Measurements from ENCODE around the gene EDNRA. TPM values are rescaled to one million over a fixed set of nuclear protein-coding genes. Genes with fewer than 3 reads are reported as not detected.

Gene EDNRA
- polyA plus RNA-seq, 1 of the 3 experiments (the other 2 are of a cell fraction), result 1.2 TPM

GRCh38 chr4:147535124-147535523 lies 54.2 kb downstream of the EDNRA start (continued):
- no peak for TF ChIP-seq REST (IDR thresholded peaks at IDR 0.05; ENCODE audit: low read depth, low read length)
- no peak for TF ChIP-seq NRF1 (IDR thresholded peaks at IDR 0.05; ENCODE audit: low read depth, low read length)
- TF ChIP-seq TEAD4 (IDR thresholded peaks at IDR 0.05; ENCODE audit: borderline replicate concordance, insufficient read depth), result no peak

DNA sequence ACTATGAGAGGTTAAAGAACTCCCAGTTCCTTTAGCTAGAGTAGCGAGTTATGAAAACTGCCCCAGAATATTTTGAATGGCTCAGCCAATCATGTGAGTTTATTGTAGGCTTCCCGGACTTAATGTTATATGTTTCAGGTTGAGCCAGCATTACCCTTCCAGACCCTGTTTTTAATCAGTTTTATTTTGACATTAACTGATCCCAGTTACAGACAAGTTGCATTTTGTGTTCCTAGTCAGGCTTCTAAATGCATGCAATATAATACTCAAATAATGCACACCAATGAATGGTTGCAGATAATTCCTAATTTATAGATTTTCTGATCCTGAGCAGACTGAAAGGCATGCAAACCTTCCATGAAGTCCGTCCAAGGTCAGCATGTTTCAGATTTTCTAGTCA lies 57.8 kb downstream of the EDNRA start:
- ChIA-PET CTCF (interaction anchor here (1.2 to 2.1 kb wide), 3 partner anchors 14 to 51 kb away, joined by 3 to 6 read pairs (median 5); no protein-coding TSS in a partner anchor), POLR2A (interaction anchor here (0.9 kb wide), 1 partner anchor 14 kb away, joined by 4 read pairs; no protein-coding TSS in a partner anchor)
- H4K20me1 ChIP-seq (ENCODE audit: insufficient read depth), result no peaks in the 10 kb centered on the region
- peaks cover 0 to 8% of the 10 kb centered on the region in 2 experiments; a peak in 2 of 4 replicates for H3K4me1 ChIP-seq (ENCODE audit: control insufficient read depth in 1 of 2, insufficient read depth in 2 of 2, low read depth in 1 of 2, low read length in 1 of 2)
- H3K4me2 ChIP-seq, result no peak overlapping the region
- H3K4me3 ChIP-seq (ENCODE audit: low read depth in 2 of 2, low read length in 1 of 2), result no peak overlapping the region
- no peaks in the 10 kb centered on the region for H3K27me3 ChIP-seq (ENCODE audit: insufficient read depth)
- no peaks in the 10 kb centered on the region for H3F3A ChIP-seq (replicated peaks; ENCODE audit: insufficient read depth)
- no peak overlapping the region for H3K9ac ChIP-seq
- no peaks in the 10 kb centered on the region for H3K9me2 ChIP-seq
- peak overlapping the region in 1 of 2 experiments; percentile 68; a peak in 2 of 4 replicates for H3K27ac ChIP-seq (ENCODE audit: low read depth in 2 of 2, low read length in 1 of 2)
- TF ChIP-seq ELF1 (IDR thresholded peaks at IDR 0.05) (no peak), GATA2 (CRISPR knock-in tag; IDR thresholded peaks at IDR 0.05) (peak; percentile 17; the same call in 1 of the 2 replicates), POLR2AphosphoS5 (IDR thresholded peaks at IDR 0.05; ENCODE audit: low read depth, low read length) (no peak), EP300 (IDR thresholded peaks at IDR 0.05; ENCODE audit: borderline replicate concordance in 1 of 2, low read depth in 1 of 2, low read length in 1 of 2) (0 out of 4 replicates have a peak, but pooled peaks of 1 of the 2 experiments have one; percentile 13)
- no peaks in the 10 kb centered on the region for H3K9me3 ChIP-seq
- no peak overlapping the region for H2AFZ ChIP-seq (ENCODE audit: low read depth)
- H3K79me2 ChIP-seq (ENCODE audit: insufficient read depth), result no peaks in the 10 kb centered on the region
- H3K36me3 ChIP-seq (replicated peaks in 1 of 2; ENCODE audit: control insufficient read depth in 1 of 2, insufficient read depth in 2 of 2, low read length in 1 of 2), result peaks cover 0 to 5% of the 10 kb centered on the region in 2 experiments
- 64% methylated on average over 3 of the region's 3 CpGs for WGBS (ENCODE audit: low lambda C conversion rate)
- no peak for DNase-seq

DNA sequence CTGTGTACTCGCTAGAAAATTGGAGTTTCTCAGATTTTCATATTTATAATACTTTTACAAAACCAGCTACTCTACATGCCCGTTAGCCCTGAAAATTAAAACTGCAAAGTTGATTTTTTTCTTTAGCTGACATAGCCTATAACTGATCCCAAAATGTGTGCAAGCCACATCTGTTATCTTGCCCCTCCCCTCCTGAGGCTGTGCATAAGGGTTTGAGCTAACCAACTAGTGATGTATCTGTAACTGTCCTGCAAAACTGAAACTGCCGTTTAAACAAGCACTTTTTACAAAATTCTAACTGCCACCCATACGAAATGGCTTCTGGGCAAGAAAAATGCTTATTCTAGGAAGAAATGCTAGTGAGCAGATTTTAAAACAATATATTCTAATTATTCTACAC lies 59.1 kb downstream of the EDNRA start:
- POLR2A ChIA-PET, result no interaction called here
- Histone ChIP-seq H3F3A (replicated peaks; ENCODE audit: insufficient read depth) (no peaks in the 10 kb centered on the region), H3K4me1 (ENCODE audit: control insufficient read depth in 1 of 2, insufficient read depth in 2 of 2, low read depth in 1 of 2, low read length in 1 of 2) (peaks cover 0 to 8% of the 10 kb centered on the region in 2 experiments; a peak in 2 of 4 replicates), H3K4me3 (ENCODE audit: low read depth in 2 of 2, low read length in 1 of 2) (no peak overlapping the region), H3K4me2 (no peak overlapping the region), H4K20me1 (ENCODE audit: insufficient read depth) (no peaks in the 10 kb centered on the region), H3K9me3 (no peaks in the 10 kb centered on the region), H3K27ac (ENCODE audit: low read depth in 2 of 2, low read length in 1 of 2) (no peak overlapping the region), H3K27me3 (ENCODE audit: insufficient read depth) (no peaks in the 10 kb centered on the region), H3K9ac (no peak overlapping the region), H3K9me2 (no peaks in the 10 kb centered on the region), H2AFZ (ENCODE audit: low read depth) (no peak overlapping the region), H3K79me2 (ENCODE audit: insufficient read depth) (no peaks in the 10 kb centered on the region), H3K36me3 (replicated peaks in 1 of 2; ENCODE audit: control insufficient read depth in 1 of 2, insufficient read depth in 2 of 2, low read length in 1 of 2) (peaks cover 0 to 5% of the 10 kb centered on the region in 2 experiments)
- 79% methylated on average over 4 of the region's 4 CpGs for WGBS (ENCODE audit: low lambda C conversion rate)
- DNase-seq, result no peak
- CTCF ChIA-PET, result interaction anchor here (1.2 to 2.1 kb wide), 3 partner anchors 9 to 50 kb away, joined by 3 to 6 read pairs (median 6); no protein-coding TSS in a partner anchor
- TF ChIP-seq, protein P1, sequence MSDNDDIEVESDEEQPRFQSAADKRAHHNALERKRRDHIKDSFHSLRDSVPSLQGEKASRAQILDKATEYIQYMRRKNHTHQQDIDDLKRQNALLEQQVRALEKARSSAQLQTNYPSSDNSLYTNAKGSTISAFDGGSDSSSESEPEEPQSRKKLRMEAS (IDR thresholded peaks at IDR 0.05; ENCODE audit: low read depth), result no peak
- TF ChIP-seq CTCF (IDR thresholded peaks at IDR 0.05) (no peak), CHD2 (IDR thresholded peaks at IDR 0.05; ENCODE audit: low read length, partially characterized antibody) (no peak), JUND (IDR thresholded peaks at IDR 0.05) (no peak), RFX5 (IDR thresholded peaks at IDR 0.05; ENCODE audit: low read length) (no peak), RXRA (IDR thresholded peaks at IDR 0.05; ENCODE audit: borderline replicate concordance, low read depth) (no peak), REST (IDR thresholded peaks at IDR 0.05; ENCODE audit: low read depth, low read length) (no peak), FOXJ3 (CRISPR knock-in tag; IDR thresholded peaks at IDR 0.05) (no peak), SMC3 (IDR thresholded peaks at IDR 0.05; ENCODE audit: low read depth, low read length) (no peak)

Data from SK-N-SH (cell line).